Subcutaneous adipose tissue (tissue), 4 donors: ENCODE data around the gene ASB6. TPM values are rescaled to one million over a fixed set of nuclear protein-coding genes. Genes with fewer than 3 reads are reported as not detected.

Experiments
- CTCF ChIP-seq: fragments of 450-650 bp; IDR thresholded peaks from one replicate; pipeline ENCODE4 v1.5.1; 2016; ENCODE audit warnings: low read depth, mild to moderate bottlenecking, control low read depth, antibody characterized with exemption, moderate library complexity
- total RNA-seq, 4 donors: library from RNA; depleted of rRNA; stranded (reverse); fragments of >200 nt; gene quantifications; one replicate each; pipeline ENCODE4 v1.1.0, GENCODE V29; 2016

The ASB6 gene
- total RNA-seq, 4 donors from 2014 or later: 8.8 to 15.6 (median 10.1) TPM

- no peak for TF ChIP-seq CTCF
These were observed 55.3 kb downstream of the ASB6 start for GRCh38 chr9:129586685-129587084.

- TF ChIP-seq CTCF: no peak
These were observed 55.7 kb downstream of the ASB6 start for GRCh38 chr9:129586245-129586644.

- TF ChIP-seq CTCF: no peak
These were observed 56.6 kb downstream of the ASB6 start for GRCh38 chr9:129585352-129585751.

Other genes starting within 250 kb of the ASB6 start
- gene C9orf50, start 21.1 kb downstream of the ASB6 start, total RNA-seq: not detected
- 10 to 100 TPM in 3 of 4 donors, 1 to 10 TPM in 1; 7.0 to 26.0 (median 16.9) TPM for gene NTMT1, start 16.0 kb downstream of the ASB6 start, total RNA-seq
- gene PRRX2, start 23.5 kb upstream of the ASB6 start, total RNA-seq: 1 to 10 TPM; 1.7 to 7.1 (median 4.9) TPM
- 10 to 100 TPM; 12.8 to 34.5 (median 20.6) TPM for gene PTGES, start 110.9 kb upstream of the ASB6 start, total RNA-seq
- 10 to 100 TPM; 15.8 to 32.3 (median 28.0) TPM for gene TOR1B, start 161.0 kb upstream of the ASB6 start, total RNA-seq
- 10 to 100 TPM; 33.7 to 61.4 (median 47.2) TPM for gene TOR1A, start 182.0 kb upstream of the ASB6 start, total RNA-seq
- gene C9orf78, start 193.1 kb upstream of the ASB6 start, total RNA-seq: 100 to 1,000 TPM in 1 of 4 donors, 10 to 100 TPM in 3; 37.8 to 105 (median 50.9) TPM
- gene USP20, start 193.3 kb upstream of the ASB6 start, total RNA-seq: 10 to 100 TPM; 12.1 to 23.7 (median 19.8) TPM